ENCODE measurements around the gene OR4L1.
"Not testable (repeated sequence)": the region's sequence is repeated elsewhere in the genome, so short reads cannot be mapped to it uniquely, and the experiment has no call there.

OR4L1 gene, protein sequence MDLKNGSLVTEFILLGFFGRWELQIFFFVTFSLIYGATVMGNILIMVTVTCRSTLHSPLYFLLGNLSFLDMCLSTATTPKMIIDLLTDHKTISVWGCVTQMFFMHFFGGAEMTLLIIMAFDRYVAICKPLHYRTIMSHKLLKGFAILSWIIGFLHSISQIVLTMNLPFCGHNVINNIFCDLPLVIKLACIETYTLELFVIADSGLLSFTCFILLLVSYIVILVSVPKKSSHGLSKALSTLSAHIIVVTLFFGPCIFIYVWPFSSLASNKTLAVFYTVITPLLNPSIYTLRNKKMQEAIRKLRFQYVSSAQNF

GRCh38 chr14:20059745-20060144, at the start of gene OR4L1:
Gene OR4L1, plus strand, starts transcription at chr14:20060045. Its CDS starts 0 bp downstream, at chr14:20060045.
- DNase-seq (ENCODE audit: low read depth) = no peak

DNA sequence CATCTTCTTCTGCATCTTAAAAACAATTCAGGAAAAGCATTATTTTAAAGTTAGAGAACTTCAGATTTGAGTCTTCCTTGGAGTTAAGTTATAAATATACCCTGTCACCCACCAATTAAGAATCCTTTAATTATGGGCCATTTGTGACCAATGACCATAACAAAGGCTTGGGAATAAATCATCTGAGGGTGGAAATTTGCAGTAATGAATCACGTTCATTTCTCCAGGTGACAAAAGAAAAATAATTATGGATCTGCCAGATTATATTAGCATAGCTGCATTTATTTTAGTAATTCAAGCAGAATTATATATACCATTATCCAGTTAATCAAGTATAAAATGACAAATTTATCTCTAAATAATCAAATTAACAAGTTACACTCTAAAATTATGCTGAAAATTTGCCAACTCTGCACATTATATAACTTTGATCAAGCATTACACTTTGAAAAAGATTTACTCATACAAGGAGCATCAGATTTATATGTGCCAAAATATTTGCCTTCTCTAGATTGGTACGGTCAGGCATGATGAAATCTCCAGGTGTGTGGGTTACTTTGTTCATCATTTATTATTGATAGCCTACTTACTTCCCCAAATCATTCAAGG, 40.5 kb upstream of the OR4L1 start, which contains the start of gene OR4K14:
Gene OR4K14, minus strand, starts transcription at position 51 of the 609 bp plus-strand sequence. CDS start 4,114 bp downstream, outside the sequence.
- no peak for DNase-seq (ENCODE audit: low read depth)

- DNase-seq (ENCODE audit: low read depth) = no peak
These were observed 28.8 kb upstream of the OR4L1 start for GRCh38 chr14:20031058-20031457.

DNA sequence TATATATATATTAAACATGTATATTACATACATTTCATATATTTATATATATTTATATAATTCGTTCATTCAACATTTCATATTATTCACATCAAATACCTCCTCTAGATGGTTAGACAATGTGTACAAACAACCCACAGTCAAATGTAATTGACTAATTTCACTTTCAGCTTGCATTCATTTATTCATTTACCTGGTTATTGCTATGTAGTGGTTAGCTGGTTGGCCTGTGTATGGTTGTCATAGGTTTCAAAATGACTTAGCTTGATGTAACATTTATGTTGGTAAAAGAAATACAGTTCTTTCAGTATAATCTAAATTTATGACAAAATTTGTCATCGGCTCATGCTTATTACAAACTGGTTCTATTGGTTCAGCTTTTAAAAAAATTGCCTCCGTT, 24.4 kb upstream of the OR4L1 start:
- DNase-seq (ENCODE audit: low read depth) = no peak

- DNase-seq (ENCODE audit: low read depth) = no peak
These were observed 23.9 kb upstream of the OR4L1 start, which contains the start of gene OR4K13 for GRCh38 chr14:20035938-20036337. Gene OR4K13, minus strand, starts transcription at chr14:20036038. Its CDS starts 1,280 bp downstream, at chr14:20034758.

DNA sequence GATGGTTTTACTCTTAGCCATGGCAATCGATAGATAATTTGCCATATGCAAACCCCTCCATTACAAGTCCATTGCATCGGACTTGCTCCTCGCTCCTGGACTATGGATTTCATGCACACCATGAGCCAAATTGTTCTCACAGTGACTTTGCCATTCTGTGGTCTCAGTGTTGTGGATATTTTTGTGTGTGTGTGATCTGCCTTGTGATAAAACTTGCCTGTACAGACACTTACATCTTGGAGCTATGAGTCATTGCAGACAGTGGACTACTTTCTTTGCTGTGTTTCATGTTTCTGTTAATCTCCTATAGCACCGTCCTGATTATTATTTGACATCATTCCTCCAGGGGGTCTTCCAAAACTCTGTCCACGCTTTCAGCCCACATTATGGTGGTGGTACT, 15.6 kb upstream of the OR4L1 start:
- no peak for DNase-seq (ENCODE audit: low read depth)

DNA sequence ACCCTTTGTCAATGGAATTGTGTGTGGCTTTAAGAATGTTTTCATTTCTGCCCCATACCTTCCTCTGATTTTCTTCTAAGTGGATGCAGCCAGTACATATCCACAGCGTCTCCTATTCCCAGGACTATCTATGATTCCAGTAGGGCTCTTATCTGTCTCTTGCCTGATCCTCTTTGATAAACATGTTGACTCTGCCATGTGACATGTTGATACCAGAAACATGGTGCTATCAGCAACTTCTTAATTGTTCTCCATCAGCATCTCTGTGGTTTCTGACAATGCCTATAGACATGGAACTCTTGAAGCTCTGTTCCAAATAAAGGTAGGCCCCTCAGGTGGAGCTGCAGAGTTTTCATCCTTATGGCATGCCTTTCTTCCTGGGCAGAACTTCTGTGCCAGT, 11.6 kb upstream of the OR4L1 start:
- DNase-seq (ENCODE audit: low read depth) = no peak

- DNase-seq (ENCODE audit: low read depth) = no peak
These were observed 32.2 kb downstream of the OR4L1 start for GRCh38 chr14:20092050-20092449.

- DNase-seq (ENCODE audit: low read depth) = no peak
These were observed 33.6 kb downstream of the OR4L1 start for GRCh38 chr14:20093442-20093841.

DNA sequence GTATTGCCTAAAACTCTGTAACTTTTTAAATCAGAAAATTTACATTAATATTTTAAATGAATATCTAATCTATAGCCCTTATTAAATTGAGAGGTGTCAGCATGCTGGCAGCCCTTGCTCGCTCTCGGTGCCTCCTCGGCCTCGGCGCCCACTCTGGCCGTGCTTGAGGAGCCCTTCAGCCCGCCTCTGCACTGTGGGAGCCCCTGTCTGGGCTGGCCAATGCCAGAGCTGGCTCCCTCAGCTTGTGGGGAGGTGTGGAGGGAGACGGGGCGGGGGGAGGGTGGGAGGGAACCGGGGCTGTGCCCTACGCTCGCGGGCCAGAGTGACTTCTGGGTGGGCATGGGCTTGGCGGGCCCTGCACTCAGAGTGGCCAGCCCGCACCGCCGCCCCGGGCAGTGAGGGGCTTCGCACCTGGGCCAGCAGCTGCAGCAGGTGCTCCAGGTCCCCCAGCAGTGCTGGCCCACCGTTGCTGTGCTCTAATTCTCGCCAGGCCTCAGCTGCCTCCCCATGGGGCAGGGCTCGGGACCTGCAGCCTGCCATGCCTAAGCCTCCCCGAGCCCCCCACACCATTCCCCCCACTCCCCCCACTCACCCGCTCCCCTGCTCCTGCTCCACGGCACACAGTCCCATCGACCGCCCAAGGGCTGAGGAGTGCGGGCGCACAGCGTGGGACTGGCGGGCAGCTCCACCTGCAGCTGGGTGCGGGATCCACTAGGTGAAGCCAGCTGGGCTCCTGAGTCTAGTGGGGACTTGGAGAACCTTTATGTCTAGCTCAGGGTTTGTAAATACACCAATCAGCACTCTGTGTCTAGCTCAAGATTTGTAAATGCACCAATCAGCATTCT, 39.3 kb downstream of the OR4L1 start:
- DNase-seq (ENCODE audit: low read depth) = not testable (repeated sequence)

- DNase-seq (ENCODE audit: low read depth) = no peak
These were observed 50.6 kb downstream of the OR4L1 start, which contains the start of gene OR4K17 for GRCh38 chr14:20110438-20110837. Gene OR4K17, plus strand, starts transcription at chr14:20110739. Its CDS starts 6,761 bp downstream, at chr14:20117500.

Measured in amniotic epithelial cell (primary cell).